ENCODE results near the gene FAM90A1. TPM values are rescaled to one million over a fixed set of nuclear protein-coding genes. Genes with fewer than 3 reads are reported as not detected.
"Not testable (repeated sequence)": the region's sequence is repeated elsewhere in the genome, so short reads cannot be mapped to it uniquely, and the experiment has no call there.

Gene FAM90A1
- total RNA-seq, 2 donors from 2014 or later = 0.65 TPM; not detected in 1

GRCh38 chr12:8172911-8173310 is 54.5 kb downstream of the FAM90A1 start:
- not testable (repeated sequence) for ATAC-seq; H3K27ac Mint-ChIP-seq; H3K4me3 Mint-ChIP-seq; H3K9me3 ChIP-seq (ENCODE audit: control insufficient read depth, low read length, poor library complexity, severe bottlenecking); H3K36me3 Mint-ChIP-seq (ENCODE audit: low read depth); H3K4me1 Mint-ChIP-seq; DNase-seq
- peaks cover 13% of the 10 kb centered on the region for H3K27me3 Mint-ChIP-seq

Other genes starting within 250 kb of the FAM90A1 start
- 10 to 100 TPM; 33.4 to 40.4 TPM for gene FOXJ2, start 194.9 kb downstream of the FAM90A1 start, total RNA-seq
- gene C3AR1, start 161.3 kb downstream of the FAM90A1 start, total RNA-seq = 1 to 10 TPM; 3.1 to 3.9 TPM
- gene NECAP1, start 145.3 kb downstream of the FAM90A1 start, total RNA-seq = 10 to 100 TPM; 72.8 to 73.0 TPM
- 1 to 10 TPM; 1.4 to 2.7 TPM for gene CLEC4A, start 104.0 kb downstream of the FAM90A1 start, total RNA-seq
- gene ZNF705A, start 70.6 kb downstream of the FAM90A1 start, total RNA-seq = not detected
- gene CLEC6A, start 228.3 kb upstream of the FAM90A1 start, total RNA-seq = not detected